ENCODE data around the gene ABCF2. TPM values are rescaled to one million over a fixed set of nuclear protein-coding genes. Genes with fewer than 3 reads are reported as not detected.
A peak's percentile ranks its signal among the peaks of the same experiment; 100 is the strongest.

The ABCF2 gene
- total RNA-seq, 1 experiment from 2014 or later = 45.8 TPM

DNA sequence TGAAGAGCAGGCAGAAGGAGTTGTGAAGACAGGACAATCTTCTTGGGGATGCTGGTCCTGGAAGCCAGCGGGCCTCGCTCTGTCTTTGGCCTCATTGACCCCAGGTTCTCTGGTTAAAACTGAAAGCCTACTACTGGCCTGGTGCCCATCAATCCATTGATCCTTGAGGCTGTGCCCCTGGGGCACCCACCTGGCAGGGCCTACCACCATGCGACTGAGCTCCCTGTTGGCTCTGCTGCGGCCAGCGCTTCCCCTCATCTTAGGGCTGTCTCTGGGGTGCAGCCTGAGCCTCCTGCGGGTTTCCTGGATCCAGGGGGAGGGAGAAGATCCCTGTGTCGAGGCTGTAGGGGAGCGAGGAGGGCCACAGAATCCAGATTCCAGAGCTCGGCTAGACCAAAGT lies 6.8 kb upstream of the ABCF2 start:
- POLR2A ChIA-PET (ENCODE audit: unreplicated experiment) = no interaction called here
- Histone ChIP-seq H3K9me2 (ENCODE audit: insufficient read depth) (no peaks in the 10 kb centered on the region), H3K9me3 (ENCODE audit: insufficient read depth, low read depth) (no peaks in the 10 kb centered on the region), H3K4me3 (peak overlapping the region; percentile 88; the same call in 1 of the 2 replicates), H3K79me2 (ENCODE audit: low read depth) (peaks cover 41% of the 10 kb centered on the region), H4K20me1 (ENCODE audit: insufficient read depth) (peaks cover 50% of the 10 kb centered on the region), H3K4me2 (peak overlapping the region; percentile 91), H3K4me1 (replicated peaks; ENCODE audit: insufficient read depth) (peaks cover 19% of the 10 kb centered on the region), H2AFZ (no peak overlapping the region), H3F3A (ENCODE audit: insufficient read depth, low read depth) (0 out of 2 replicates have a peak, but pooled peaks cover 3% of the 10 kb centered on the region), H3K27me3 (ENCODE audit: insufficient read depth, low read depth) (no peaks in the 10 kb centered on the region), H3K27ac (no peak overlapping the region), H3K36me3 (ENCODE audit: low read depth) (peaks cover 22% of the 10 kb centered on the region; the same call in 1 of the 2 replicates)
- intact Hi-C loops (cut with micrococcal nuclease; ENCODE audit: unreplicated experiment) = no loop called here
- no TSS peak for BruUV-seq (replicated peaks)
- CTCF ChIA-PET = interaction anchor here (2.2 kb wide), 1 partner anchor 10 kb away, joined by 6 read pairs; no protein-coding TSS in a partner anchor
- TF ChIP-seq EZH2 (IDR thresholded peaks at IDR 0.05; ENCODE audit: low read depth) = no peak
- DNase-seq = no peak

DNA sequence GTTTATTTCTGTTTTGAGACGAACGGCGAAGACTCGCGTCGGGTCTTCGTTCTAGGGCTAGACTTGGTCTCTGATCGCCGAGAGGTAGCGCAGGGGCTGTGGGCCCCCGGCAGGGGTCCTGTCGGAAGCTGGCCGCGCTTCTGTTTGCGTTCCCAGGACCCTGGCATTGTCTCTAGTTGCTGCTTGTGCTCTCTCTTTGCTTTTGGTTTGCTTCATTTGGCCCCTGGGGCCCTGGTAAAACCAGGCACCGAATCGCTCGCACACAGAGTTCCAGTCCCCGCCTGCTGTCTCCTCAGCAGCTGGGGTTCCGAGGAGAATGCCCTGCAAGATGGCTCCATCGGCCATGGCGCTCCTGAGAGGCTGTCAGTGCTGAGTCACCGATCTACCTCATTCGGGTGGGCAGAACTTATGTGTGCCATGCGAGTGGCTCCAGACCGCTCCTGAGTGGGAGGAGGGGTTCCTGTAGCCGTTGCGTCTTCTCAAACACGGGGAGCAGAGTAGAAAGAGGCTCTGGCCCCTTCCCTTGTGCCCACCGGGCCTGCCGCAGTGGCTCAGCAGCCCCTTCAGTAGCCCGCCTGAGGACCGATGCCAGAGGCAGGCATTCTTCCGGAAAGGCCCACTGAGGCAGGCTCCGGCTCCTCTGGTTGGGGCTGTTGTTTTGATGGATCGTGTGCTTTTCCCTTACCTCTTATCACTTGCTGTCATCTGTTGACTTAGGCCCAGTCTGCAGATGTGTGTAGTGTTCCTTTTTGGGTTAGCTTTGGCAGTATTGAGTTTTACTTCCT lies 6.1 kb upstream of the ABCF2 start:
- Histone ChIP-seq H3F3A (ENCODE audit: insufficient read depth, low read depth) (peaks cover 8% of the 10 kb centered on the region; the same call in 1 of the 2 replicates), H2AFZ (peak overlapping the region; percentile 92), H3K27ac (peak overlapping the region; percentile 11; the same call in 1 of the 2 replicates), H3K79me2 (ENCODE audit: low read depth) (peaks cover 41% of the 10 kb centered on the region), H3K36me3 (ENCODE audit: low read depth) (peaks cover 21% of the 10 kb centered on the region; the same call in 1 of the 2 replicates), H3K4me2 (peak overlapping the region; percentile 91), H3K9me3 (ENCODE audit: insufficient read depth, low read depth) (no peaks in the 10 kb centered on the region), H3K4me1 (replicated peaks; ENCODE audit: insufficient read depth) (peaks cover 26% of the 10 kb centered on the region), H3K4me3 (peak overlapping the region; percentile 88), H4K20me1 (ENCODE audit: insufficient read depth) (peaks cover 46% of the 10 kb centered on the region), H3K27me3 (ENCODE audit: insufficient read depth, low read depth) (no peaks in the 10 kb centered on the region), H3K9me2 (ENCODE audit: insufficient read depth) (no peaks in the 10 kb centered on the region)
- DNase-seq = peak; percentile 55 to 73
- CTCF ChIA-PET = interaction anchor here (2.2 kb wide), 1 partner anchor 11 kb away, joined by 6 read pairs; no protein-coding TSS in a partner anchor
- intact Hi-C loops (cut with micrococcal nuclease; ENCODE audit: unreplicated experiment) = no loop called here
- POLR2A ChIA-PET (ENCODE audit: unreplicated experiment) = interaction anchor here (0.5 kb wide), 1 partner anchor 34 kb away, joined by 3 read pairs; no protein-coding TSS in a partner anchor
- BruUV-seq (replicated peaks) = no TSS peak
- TF ChIP-seq EZH2 (IDR thresholded peaks at IDR 0.05; ENCODE audit: low read depth) = no peak
- TF ChIP-seq, protein P1, sequence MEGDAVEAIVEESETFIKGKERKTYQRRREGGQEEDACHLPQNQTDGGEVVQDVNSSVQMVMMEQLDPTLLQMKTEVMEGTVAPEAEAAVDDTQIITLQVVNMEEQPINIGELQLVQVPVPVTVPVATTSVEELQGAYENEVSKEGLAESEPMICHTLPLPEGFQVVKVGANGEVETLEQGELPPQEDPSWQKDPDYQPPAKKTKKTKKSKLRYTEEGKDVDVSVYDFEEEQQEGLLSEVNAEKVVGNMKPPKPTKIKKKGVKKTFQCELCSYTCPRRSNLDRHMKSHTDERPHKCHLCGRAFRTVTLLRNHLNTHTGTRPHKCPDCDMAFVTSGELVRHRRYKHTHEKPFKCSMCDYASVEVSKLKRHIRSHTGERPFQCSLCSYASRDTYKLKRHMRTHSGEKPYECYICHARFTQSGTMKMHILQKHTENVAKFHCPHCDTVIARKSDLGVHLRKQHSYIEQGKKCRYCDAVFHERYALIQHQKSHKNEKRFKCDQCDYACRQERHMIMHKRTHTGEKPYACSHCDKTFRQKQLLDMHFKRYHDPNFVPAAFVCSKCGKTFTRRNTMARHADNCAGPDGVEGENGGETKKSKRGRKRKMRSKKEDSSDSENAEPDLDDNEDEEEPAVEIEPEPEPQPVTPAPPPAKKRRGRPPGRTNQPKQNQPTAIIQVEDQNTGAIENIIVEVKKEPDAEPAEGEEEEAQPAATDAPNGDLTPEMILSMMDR (conservative IDR thresholded peaks at IDR 0.05) = no peak

- CTCF ChIA-PET = interaction anchor here (2.2 kb wide), 1 partner anchor 12 kb away, joined by 6 read pairs; no protein-coding TSS in a partner anchor
- Histone ChIP-seq H3F3A (ENCODE audit: insufficient read depth, low read depth) (peaks cover 14% of the 10 kb centered on the region; the same call in 1 of the 2 replicates), H3K36me3 (ENCODE audit: low read depth) (peaks cover 16% of the 10 kb centered on the region; the same call in 1 of the 2 replicates), H3K9me3 (ENCODE audit: insufficient read depth, low read depth) (no peaks in the 10 kb centered on the region), H3K4me3 (peak within 1 kb of the TSS; percentile 88), H3K27ac (peak within 1 kb of the TSS; percentile 11; the same call in 1 of the 2 replicates), H3K79me2 (ENCODE audit: low read depth) (peaks cover 41% of the 10 kb centered on the region), H2AFZ (peak within 1 kb of the TSS; percentile 92), H3K4me1 (replicated peaks; ENCODE audit: insufficient read depth) (peaks cover 29% of the 10 kb centered on the region), H4K20me1 (ENCODE audit: insufficient read depth) (peaks cover 38% of the 10 kb centered on the region), H3K27me3 (ENCODE audit: insufficient read depth, low read depth) (no peaks in the 10 kb centered on the region), H3K9me2 (ENCODE audit: insufficient read depth) (no peaks in the 10 kb centered on the region), H3K4me2 (peak within 1 kb of the TSS; percentile 91)
- intact Hi-C loops (cut with micrococcal nuclease; ENCODE audit: unreplicated experiment) = no loop called here
- no TSS peak for BruUV-seq (replicated peaks)
- TF ChIP-seq, protein P1 (conservative IDR thresholded peaks at IDR 0.05) = no peak
- no peak for TF ChIP-seq EZH2 (IDR thresholded peaks at IDR 0.05; ENCODE audit: low read depth)
- POLR2A ChIA-PET (ENCODE audit: unreplicated experiment) = interaction anchor here (0.5 to 0.7 kb wide), 2 partner anchors 10 to 35 kb away, joined by 3 to 4 read pairs; no protein-coding TSS in a partner anchor
- DNase-seq = peak; percentile 76 to 89
These were observed 5.3 kb upstream of the ABCF2 start, which contains the start of gene CHPF2 for GRCh38 chr7:151232091-151232916. Gene CHPF2, plus strand, starts transcription at chr7:151232483. Its CDS starts 1,529 bp downstream, at chr7:151234012.
